GM19452 (cell line): ENCODE data around the gene RPP21.

ENCODE experiments used
- ATAC-seq: cut with Tn5 transposase; IDR thresholded peaks from one replicate; pipeline ENCODE4 v1.9.1; 2021; ENCODE audit not compliant: unreplicated experiment

The RPP21 gene

DNA sequence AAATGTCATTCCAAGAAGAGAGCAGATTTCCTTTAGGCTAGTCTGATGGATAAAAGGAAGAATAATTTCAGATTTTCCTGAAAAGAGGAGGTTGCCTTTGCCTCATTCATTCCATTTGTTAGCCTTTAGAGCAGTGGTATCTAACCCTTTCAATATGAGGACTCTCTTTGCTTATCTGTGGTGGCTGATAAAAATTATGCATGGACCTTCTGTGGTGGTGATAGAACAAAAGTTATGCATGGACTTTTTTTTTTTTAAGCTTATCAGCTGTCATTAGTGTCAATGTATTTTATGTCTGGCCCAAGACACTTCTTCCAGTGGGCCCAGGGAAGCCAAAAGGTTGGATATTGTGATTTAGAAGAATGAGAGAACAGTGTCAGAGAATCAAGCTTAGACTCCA, 16.6 kb upstream of the RPP21 start:
- no peak for ATAC-seq

DNA sequence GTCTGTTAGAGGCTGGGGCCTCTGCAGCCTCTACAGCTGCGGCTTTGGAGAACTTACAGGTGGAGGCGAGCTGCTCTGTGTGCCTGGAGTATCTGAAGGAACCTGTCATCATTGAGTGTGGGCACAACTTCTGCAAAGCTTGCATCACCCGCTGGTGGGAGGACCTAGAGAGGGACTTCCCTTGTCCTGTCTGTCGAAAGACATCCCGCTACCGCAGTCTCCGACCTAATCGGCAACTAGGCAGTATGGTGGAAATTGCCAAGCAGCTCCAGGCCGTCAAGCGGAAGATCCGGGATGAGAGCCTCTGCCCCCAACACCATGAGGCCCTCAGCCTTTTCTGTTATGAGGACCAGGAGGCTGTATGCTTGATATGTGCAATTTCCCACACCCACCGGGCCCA, 15.6 kb upstream of the RPP21 start:
- ATAC-seq: no peak

DNA sequence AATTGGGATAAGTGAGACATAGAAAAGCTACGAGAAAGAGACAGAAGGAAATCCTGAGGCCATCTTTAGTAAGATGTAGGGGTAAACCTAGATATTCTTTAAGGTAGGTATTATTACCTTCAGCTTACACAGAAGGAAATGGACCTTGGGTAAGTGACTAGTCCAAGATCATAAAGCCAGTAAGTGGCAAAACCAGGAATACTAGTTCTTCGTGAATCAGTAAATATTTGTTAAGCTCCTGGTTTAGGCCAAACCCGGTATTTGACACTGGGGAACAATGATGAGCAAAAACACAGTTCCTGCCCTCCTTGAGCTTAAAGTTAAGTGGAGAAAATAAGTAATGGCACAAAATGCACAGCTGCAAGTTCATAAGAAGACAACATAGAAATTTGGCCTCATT, 13.0 kb upstream of the RPP21 start:
- no peak for ATAC-seq

DNA sequence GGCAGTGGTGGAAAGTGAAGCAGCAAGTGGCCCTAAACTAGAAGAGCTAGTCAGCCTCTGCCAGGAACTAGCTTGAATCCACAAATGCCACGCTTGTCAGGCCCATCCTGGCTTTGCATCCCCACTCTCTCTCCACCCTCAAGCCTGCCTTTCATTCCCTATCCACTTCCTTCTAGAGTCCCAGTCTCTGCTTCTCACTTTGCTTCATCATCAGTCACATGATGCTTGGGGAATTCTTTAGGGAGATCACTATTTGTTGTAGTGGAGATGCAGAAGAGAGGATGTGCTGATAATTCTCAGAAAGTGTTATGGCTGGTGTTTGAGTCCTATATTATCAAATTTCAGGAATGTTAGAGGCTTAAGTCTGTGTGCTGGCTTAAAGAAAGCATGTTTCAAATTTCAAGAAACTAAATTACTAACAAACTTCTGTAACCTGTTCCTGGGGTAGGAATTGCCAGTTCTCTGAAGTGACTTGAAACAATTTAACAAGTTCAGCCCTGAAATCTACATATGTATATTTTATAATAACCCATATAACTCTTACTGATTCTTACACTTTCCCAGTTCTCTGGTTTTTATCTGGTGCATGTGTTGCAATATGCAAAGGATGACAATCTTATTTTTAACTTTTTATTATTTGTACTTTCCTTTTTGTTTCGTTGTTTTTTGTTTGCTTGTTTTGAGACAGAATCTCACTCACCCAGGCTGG, 10.7 kb upstream of the RPP21 start:
- ATAC-seq: no peak

DNA sequence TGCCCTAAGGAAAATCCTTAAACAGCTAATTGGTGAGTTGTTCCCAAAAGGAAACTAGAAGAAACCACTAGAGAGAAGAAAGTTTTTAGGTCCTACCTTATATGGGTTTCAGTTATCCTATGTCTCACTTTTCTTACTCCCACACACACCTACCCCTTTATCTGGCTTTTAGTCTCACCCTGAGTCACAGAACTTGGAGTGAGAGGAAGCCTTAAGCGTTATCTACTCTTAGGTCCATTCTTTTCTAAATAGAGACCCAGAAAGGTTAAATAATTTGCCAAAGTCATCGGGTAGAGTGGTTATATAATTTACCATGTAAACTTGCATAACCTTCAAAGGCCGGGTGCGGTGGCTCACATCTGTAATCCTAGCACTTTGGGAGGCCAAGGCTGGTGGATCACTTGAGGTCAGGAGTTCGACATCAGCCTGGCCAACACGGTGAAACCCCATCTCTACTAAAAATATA, 4.3 kb upstream of the RPP21 start:
- ATAC-seq: no peak

DNA sequence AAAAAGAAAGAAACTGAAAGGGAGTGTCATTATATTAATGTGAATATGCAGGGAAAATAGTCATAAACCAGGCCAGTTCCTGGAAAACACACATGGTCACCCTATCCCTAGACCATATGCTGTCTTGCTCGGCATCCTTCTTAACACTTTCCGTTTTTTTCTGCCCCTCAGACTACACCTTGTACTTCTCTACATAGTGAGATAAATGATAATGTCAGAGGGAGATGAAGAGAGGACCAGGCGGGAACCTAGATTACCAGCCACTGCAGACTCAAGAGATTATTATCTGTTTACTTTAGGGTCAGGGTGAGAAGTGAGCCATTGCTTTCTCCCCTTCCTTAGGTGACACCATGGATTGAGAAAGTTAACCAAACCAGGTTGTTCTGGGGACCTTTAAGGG, 3.7 kb upstream of the RPP21 start:
- ATAC-seq: no peak

DNA sequence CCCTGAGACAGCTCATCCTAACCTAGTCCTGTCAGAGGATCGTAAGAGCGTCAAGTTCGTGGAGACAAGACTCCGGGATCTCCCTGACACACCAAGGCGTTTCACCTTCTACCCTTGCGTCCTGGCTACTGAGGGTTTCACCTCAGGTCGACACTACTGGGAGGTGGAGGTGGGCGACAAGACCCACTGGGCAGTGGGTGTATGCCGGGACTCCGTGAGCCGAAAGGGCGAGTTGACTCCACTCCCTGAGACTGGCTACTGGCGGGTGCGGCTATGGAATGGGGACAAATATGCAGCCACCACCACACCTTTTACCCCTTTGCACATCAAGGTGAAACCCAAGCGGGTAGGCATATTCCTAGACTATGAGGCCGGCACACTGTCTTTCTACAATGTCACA, 3.2 kb upstream of the RPP21 start:
- no peak for ATAC-seq

DNA sequence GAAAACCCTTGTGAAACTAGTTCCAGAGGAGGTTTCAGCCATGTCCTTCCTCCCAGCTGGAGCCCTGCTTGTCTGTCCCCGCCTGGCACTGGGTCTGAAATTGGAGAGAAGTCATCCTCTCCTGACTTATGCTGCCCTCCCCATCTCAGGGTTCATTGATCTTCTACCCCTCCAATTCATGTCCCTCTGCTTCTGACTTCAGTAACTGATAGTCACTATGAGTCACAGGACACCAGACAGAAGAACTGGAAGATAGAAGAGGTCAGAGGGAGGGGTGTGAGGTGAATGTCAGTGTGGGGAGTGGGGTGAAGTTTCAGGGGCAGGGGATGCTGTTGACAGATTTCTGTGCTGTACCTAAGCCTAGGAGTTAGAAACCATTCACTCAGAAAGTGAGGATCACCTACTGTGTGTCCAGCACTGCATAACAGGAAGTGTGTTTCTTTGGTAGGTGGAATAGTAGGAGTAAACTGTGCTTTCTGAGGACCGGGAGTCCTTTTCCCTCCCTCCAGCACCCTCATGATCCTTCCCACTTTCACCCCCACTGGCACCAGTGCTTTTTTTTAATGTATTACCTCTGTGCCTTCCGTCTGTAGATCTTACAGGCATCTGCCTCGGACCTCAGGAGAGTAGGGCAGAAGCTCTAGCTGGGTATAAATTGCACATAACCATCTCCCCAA, 627 bp upstream of the RPP21 start:
- ATAC-seq: no peak

DNA sequence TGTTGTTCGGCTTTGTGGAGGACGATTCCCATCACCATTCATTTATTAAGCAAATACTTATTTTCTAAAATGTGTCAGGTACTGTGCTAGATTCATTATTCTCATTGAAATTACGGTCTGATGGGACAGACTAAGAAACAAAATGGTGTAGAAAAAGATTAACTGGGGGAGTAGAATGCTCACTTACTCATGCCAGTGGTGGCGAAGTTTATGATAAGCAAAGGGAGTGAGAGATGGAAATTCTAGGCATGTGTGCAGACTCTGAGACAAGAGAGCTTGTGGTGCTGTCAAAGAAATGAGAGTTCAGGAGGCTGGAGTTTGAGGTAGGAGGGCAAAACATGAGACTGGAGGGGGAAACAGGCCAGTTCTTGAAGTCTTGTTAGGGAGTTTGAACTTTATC, 896 bp downstream of the RPP21 start:
- no peak for ATAC-seq

DNA sequence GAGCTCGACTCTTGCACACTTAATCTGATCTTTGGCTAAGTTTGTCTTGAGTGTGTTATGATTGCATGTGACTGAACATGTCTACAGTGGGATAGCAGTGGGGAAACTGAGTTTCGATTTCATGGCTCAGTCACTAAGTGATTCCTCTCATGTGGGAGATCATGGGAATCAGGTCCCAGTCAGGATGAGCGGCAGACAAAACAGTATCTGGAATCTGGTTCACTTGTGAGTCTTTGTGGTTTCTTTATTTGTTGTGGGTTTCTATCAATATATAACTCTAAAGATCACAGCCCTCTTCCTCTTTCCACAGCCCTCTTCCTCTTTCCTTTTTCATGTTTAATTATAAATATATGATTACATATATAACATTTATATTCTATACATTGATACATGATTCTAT, 4.0 kb downstream of the RPP21 start:
- no peak for ATAC-seq

DNA sequence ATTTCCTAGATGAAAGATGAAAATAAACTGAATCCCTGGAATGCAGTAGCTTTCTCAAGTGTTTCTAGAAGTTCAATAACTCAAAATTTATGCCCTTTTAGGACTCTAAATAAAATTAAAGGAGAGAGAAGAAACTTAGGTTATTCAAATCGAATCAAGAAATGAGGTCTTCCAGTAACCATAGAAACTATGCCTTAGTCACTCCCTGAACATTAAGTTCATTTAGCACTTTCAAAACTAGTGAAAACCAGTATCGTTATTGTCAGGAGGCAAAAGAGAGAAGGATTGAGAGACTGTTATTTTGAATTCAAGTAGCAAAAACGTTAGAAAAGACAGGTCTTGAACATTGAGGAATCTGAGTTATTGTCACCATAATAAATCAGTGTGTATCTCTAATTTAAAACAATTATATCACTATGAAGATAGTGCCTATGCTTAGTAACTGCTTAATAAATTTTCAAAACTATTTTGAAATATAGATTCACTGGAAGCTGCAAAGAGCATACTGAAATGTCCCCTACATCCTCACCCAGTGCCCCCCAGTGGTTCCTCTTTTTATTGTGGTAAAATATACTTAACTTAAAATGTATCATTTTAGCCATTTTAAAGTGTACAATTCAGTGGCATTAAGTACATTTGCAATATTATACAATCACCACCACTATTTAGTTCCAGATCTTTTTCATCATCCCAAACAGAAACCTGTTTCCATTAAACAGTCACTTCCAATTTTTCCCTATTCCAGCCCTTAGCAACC, 4.6 kb downstream of the RPP21 start:
- ATAC-seq: no peak

DNA sequence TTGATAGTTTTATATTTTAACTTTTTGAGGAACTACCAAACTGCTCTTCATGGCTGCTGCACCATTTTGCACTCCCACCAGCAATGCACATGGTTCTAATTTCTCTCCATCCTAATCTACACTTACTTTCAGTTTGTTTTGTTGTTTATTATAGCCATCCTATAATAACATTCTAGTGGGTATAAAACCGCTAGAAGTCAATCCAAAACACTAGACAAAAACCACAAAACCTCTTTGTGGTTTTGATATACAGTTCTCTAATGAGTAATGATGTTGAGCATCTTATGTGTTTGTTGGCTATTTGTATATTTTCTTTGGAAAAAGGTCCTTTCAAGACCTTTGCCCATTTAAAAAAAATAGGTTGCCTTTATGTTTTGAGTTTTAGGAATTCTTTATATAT, 5.6 kb downstream of the RPP21 start:
- ATAC-seq: no peak

DNA sequence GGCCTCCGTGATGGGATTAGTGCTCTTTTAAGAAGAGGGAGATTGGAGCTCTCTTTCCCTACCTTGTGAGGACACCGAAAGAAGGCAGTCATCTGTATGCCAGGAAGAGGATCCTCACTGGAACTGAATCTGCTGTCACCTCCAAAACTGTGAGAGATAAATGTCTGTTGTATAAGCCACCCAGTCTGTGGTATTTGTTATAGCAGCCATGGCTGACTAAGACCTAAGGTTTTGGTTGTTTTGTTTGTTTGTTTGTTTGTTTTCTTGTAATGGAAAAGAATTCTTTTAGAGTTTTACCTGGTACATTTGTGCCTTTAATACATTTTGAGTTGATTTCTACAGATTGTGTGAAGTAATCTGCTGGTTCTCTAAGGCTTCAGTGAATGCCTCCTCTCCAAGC, 7.6 kb downstream of the RPP21 start:
- no peak for ATAC-seq

DNA sequence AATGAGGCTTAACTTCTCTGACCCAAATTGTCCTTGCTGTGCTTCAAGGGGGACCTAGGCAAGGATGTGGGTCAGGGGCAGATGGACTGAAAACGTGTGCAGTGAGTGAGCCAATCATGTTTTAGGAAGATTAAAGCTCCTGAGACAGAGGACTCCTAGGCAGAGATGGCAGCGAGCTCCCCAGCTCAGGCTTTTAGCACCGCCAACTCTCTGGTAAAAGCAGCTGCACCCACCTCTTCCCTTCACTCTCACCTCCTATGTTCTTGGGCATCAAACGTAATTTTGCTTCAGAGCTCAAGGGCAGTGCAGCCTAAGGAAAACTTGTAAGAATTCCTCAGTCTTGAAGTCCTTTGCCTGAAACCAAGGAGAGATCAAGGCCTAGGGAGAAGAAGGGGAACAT, 10.3 kb downstream of the RPP21 start:
- ATAC-seq: no peak

DNA sequence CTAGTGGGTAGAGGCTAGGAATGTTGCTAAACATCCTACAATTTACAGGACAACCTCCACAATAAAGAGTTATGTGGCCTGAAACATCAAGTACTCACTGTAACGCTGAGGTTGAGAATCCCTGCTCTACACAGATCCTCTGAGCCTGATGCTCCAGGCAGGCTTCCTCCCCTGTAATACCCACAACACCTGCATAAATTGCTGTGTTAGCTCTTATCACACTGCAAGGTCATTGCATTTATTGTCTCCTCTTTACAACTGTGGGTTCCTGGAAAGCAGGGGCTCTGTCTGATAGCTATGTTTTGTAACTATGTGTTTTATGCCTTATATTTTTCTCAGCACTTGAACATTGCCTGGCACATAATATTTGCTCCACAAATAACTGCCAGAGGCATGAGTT, 11.6 kb downstream of the RPP21 start:
- ATAC-seq: no peak

DNA sequence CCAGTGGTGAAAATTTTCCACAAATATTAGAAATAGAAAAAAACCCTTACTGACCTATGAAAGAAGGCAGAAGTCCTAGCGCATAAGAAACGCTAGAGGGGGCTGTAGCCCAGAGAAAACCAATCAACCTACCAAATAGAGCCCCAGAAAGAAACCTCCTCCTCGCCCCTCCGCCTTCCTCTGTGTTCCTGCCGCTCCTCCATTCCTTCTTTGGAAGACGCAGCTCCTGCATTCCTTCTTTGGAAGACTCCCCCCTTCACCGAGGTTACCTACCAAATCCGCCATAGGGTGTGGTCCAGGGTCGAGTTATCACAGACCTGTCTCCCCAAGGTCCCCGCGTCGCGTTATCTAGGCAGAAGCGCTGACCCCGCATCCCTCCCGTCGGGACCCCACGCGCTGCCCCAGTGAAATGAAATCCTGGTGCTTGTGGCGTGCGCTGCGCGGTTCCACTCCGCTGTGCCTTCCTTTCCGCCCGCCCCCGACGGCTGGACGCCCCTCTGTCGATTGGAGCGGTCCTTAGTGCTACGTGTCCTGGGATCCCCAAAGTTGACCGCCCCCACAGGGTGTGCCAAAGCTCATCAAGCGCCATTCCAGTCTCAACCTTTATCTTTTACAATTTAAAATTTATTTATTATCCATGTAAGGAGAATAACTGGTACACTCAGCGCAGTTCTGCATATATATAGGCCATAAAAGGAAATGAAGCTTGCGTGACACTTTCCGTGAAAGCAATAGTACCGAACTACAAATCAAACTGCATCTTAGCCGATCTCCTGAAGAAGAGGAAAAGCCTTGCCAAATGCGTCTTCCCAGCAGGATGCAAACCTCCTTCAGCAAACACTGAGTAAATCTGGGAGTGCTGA, 13.0 kb downstream of the RPP21 start:
- no peak for ATAC-seq

DNA sequence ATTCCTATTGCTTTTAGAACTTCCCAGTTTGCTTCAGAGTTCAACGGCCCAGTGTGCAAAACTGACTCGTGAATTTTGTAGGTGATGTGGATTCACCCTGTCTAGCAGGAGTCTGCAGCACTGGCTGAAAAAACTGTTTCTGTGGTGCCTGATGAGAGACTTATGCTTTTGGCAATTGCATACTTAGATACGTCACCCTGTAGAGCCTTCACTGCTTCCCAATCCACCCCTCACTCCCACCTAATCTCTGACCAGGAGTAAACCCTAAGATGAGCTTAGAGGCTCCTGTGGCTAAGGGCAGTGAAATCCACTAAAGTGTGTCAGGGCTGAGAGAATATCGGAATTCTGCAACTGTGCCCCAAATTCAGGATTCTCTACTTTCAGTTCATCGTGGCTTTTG, 14.3 kb downstream of the RPP21 start:
- ATAC-seq: no peak

DNA sequence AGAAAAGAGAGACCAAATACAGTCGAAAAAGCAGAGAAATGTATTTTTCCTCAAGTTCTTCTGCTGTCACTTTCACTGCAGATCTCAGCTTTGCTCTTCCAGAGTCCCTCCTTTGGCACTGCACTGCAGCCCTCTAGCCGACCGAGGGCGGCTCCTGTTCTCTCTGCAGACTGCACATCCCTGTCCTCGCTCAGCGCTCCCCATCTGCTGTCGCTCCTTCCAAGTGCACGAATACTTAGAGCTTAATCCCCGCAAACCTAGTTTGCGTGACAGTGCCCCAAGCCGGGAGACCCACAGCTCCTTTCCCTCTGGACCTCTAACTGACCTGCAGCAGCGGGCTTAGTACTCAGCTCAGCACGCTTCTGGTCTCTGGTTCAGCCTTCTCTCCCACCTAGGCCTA, 15.2 kb downstream of the RPP21 start:
- no peak for ATAC-seq

DNA sequence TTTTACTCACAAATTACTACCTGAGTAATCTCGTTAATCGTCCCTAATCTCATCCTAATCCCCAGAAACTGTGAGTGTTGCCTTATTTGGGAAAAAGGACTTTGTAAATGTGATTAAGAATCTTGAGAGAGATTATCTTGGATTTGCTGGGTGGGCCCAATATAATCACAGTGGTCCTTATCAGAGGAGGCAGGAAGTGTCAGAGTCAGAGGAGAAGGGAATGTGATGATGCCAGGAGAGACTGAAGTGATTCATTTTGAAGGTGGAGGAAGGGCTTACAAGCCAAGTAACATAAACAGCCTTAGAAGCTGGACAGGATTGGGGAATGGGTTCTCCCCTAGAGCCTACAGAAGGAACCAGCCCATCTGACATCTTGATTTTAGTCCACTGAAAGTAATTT, 16.7 kb downstream of the RPP21 start:
- ATAC-seq: no peak

DNA sequence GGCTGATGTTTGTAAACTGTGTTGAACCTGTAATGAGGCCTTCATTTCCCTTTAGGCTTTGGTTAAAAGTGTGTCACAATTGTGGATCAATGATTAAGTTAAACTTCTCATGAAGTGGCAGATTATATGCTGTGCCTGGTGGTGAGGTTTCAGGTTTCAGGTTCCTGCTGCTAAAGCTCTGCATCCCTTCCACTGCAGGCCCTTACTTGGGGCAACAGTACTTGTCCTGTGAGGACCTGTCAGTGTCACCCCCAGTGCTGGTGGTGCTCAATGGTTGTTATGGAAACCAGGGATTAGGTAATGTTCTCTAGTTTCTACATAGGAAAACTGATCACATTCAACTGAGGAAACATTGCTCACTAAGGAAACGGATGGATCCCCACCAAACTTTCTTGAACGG, 18.5 kb downstream of the RPP21 start:
- no peak for ATAC-seq

DNA sequence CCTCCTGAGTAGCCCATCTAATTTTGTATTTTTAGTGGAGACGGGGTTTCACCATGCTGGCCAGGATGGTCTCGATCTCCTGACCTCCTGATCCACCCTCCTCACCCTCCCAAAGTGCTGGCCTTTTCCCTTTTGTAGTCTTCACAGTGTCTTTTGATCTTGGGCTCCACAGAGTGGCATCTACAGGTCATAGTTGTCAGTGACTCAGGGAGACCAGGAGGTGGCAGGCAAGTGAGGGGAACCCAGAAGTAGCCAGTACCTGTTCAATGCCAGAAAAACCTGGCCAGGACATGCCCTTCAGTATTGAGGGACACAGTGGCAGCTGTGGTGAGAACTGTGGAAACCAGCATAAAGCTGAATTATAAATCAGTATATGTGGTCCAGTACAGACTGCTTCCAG, 19.6 kb downstream of the RPP21 start:
- ATAC-seq: no peak
